ENCODE measurements around the gene TBC1D25. TPM values are rescaled to one million over a fixed set of nuclear protein-coding genes. Genes with fewer than 3 reads are reported as not detected.

TBC1D25 gene
- total RNA-seq, 4 donors from 2014 or later, result 7.7 to 14.1 (median 11.8) TPM

DNA sequence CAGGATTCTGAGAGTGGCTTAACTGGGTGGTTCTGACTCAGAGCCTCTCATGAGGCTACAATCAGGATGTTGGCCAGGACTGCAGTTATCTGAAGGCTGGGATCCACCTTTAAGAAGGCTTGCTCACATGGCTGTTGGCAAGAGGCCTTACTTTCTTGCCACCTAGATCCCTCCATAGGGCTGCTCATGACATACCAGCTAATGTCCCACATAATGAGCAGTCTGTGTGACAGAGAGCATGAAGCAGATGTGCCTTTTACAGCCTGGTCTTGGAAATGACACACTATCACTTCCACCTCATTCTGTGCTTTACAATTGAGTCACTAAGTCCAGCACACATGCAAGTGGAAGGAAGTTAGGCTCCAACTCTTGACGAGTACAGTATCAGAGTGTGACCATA lies 30.4 kb downstream of the TBC1D25 start:
- TF ChIP-seq, protein P1, sequence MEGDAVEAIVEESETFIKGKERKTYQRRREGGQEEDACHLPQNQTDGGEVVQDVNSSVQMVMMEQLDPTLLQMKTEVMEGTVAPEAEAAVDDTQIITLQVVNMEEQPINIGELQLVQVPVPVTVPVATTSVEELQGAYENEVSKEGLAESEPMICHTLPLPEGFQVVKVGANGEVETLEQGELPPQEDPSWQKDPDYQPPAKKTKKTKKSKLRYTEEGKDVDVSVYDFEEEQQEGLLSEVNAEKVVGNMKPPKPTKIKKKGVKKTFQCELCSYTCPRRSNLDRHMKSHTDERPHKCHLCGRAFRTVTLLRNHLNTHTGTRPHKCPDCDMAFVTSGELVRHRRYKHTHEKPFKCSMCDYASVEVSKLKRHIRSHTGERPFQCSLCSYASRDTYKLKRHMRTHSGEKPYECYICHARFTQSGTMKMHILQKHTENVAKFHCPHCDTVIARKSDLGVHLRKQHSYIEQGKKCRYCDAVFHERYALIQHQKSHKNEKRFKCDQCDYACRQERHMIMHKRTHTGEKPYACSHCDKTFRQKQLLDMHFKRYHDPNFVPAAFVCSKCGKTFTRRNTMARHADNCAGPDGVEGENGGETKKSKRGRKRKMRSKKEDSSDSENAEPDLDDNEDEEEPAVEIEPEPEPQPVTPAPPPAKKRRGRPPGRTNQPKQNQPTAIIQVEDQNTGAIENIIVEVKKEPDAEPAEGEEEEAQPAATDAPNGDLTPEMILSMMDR (IDR thresholded peaks at IDR 0.05; ENCODE audit: low read depth), result no peak

DNA sequence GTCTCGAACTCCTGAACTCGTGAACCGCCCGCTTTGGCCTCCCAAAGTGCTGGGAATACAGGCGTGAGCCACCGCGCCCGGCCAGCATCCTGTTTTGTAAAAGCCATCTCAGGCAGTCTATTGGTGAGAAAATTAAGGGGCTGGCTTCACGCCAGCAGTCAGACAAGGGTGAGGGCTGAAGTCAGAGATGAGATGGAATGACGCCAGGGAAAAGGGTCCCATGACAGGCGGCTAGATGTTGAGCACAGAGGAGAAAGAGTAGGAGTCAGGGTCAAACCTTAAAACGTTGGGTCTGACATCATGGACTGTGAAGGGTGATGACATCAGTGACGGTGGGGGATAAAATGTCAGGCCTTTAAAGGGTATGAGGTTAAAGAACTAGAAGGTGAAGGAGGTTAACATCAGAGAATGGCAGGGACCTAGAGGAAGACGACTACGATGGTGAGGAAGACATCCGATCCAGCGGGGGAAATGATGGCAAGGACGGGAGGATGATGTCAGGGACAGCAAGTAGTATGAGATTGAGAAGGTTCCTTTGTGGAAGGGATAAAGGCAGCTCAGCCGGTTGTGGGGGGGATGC lies 34.3 kb downstream of the TBC1D25 start:
- TF ChIP-seq, protein P1 (IDR thresholded peaks at IDR 0.05; ENCODE audit: low read depth), result no peak

DNA sequence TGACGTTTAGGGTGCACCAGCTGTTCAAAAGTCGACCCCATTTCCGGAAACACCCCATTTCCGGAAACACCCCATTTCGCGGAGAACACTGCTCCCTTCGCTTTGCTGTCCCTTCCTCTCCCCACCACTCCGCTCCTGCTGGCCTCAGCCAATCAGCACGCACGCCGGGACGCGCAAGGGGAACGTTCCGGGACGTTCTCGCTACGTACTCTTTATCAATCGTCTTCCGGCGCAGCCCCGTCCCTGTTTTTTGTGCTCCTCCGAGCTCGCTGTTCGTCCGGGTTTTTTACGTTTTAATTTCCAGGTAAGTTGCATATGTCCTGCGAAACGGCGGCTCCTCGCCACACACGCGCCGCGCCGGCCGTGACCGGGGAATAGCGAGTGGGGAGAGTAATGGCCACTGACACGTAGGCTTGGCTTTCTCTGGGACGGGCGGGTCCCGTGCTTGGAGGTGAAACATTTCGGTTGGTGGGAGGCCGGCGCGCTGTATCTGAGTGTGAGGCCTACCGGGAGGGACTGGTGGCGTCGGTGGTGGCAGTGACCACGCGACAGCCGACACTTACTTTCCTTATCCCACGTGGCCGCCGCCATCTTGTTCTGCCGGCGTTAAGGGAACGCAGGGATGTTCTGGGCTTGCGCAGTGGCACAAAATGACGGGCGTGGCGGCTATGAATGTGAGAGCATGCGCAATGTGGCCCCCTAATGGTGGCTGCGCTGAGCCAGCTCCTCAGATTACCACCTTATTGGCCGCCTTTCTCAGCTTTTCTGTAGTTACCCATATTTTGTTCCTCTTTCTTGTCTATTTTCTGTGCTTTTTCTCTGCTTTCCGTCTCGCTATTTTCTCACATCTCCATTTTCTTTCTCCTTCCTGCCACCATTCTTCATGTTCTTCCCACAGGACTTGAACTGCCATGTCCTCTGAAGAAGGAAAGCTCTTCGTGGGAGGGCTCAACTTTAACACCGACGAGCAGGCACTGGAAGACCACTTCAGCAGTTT lies 35.1 kb downstream of the TBC1D25 start, which contains the start of gene RBM3:
Gene RBM3, plus strand, starts transcription at position 215 of the 997 bp plus-strand sequence. Its CDS starts 697 bp downstream, at position 912.
- TF ChIP-seq, protein P1 (IDR thresholded peaks at IDR 0.05; ENCODE audit: low read depth), result no peak

DNA sequence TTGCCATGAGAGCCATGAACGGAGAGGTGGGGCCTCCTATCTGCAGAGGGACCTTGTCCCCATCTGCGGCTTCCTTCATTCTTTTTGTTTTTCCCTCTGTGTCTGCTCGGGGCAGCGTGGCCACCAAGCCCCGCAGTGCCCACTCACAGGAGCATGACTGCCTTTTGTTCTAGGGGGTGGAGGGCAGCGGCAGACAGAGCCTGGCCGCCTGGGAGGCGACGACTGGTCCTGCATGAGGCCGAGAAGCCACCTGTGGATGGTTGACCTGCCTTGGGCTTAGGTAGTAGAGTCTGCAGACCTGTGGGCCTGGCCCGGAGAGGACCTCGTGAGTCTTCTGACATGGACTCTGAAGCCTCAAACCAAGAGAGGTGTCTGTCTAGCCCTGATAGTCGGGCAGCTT lies 36.1 kb downstream of the TBC1D25 start:
- TF ChIP-seq, protein P1 (IDR thresholded peaks at IDR 0.05; ENCODE audit: low read depth), result no peak

DNA sequence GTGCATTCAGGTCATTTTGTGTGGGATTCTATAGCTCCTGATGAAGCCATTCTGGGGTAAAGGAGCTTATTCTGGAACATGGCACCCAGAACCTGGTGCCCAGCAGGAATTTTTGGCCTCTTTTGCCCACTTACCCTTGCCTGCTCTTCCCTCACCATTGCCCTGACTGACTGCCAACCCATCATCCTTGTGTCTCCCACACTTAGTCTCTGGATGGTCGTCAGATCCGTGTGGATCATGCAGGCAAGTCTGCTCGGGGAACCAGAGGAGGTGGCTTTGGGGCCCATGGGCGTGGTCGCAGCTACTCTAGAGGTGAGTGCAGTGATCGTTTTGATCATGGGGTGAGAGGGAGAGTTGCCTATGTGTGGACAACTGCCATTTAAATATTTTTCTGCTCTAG lies 36.6 kb downstream of the TBC1D25 start:
- TF ChIP-seq, protein P1 (IDR thresholded peaks at IDR 0.05; ENCODE audit: low read depth), result no peak

DNA sequence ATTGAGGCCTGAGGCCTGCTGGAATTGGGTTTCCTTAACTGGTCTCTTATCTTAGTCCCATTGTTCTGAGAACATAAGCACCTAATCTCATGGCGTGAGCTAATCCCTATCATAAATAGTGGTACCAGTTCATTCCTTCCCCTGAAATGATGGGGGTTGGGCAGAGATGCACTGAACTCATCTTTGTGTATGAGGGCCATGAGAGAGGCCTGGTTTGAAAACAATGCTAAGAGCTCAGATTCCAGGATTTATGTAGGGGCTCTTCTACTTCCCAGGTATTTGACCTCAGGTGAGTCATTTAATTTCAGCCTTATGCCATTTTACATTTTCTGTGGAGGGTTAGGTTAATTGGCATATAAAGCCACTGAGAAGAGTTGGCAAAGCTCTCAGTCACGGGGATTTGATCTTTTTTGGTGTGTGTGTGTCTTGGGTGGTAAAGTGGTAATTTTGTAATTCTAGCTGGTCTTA lies 39.2 kb downstream of the TBC1D25 start:
- TF ChIP-seq, protein P1 (IDR thresholded peaks at IDR 0.05; ENCODE audit: low read depth), result no peak

DNA sequence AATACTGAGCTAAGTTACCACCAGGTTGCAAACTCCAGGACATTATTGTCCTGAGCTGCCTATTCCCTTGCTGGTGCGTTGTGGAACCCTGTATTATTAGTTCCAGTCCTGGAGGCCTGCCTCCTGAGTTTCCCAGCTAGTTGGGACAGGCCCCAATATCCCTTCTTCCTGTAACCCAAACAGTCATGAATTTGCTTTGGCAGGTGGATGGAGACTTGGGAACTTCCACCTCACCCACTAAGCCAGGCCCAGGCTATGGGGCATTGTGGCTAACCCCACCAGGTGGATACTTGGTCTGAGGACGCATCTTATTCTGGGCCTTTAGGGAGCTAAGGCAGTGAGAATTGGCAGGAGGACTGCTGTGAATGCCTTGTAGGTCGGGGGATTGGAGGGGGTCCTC lies 39.7 kb downstream of the TBC1D25 start:
- TF ChIP-seq, protein P1 (IDR thresholded peaks at IDR 0.05; ENCODE audit: low read depth), result no peak
